IMR-90 (cell line): ENCODE results near the gene MEIOB. TPM values are rescaled to one million over a fixed set of nuclear protein-coding genes. Genes with fewer than 3 reads are reported as not detected.
A peak's percentile ranks its signal among the peaks of the same experiment; 100 is the strongest.

Source experiments
- ATAC-seq: fragments of 200-7000 bp; cut with Tn5 transposase; 2 replicates; pipeline ENCODE4 v1.9.1; 2020; ENCODE audit warnings: low read depth, mild to moderate bottlenecking, moderate library complexity
- BruUV-seq: library from RNA; stranded (reverse); fragments of 400-500 nt; replicated peaks from 2 replicates; lab custom pipeline; 2021; lab: Mats Ljungman, UMichigan
- CTCF ChIA-PET: fragments of 300-600 bp; formaldehyde crosslinking; extraction: SDS; loops from one replicate; lab custom pipeline; 2021; ENCODE audit warnings: antibody characterized with exemption; lab: Yijun Ruan, JAX
- POLR2A ChIA-PET: fragments of 300-600 bp; sonication (Branson Sonifier 250); formaldehyde crosslinking; loops from one replicate; lab custom pipeline; 2022; ENCODE audit warnings: antibody characterized with exemption; ENCODE audit not compliant: unreplicated experiment; lab: Charles Lee
- DNase-seq: peaks from one replicate; pipeline ENCODE4 v3.0.0; 2013
- H2AFZ ChIP-seq: replicated peaks from 2 replicates; pipeline ENCODE3; 2013; ENCODE audit warnings: low read length, mild to moderate bottlenecking; ENCODE audit not compliant: poor library complexity
- H2AK5ac ChIP-seq: 2 replicates; pipeline ENCODE4 v1.6.1; 2013; ENCODE audit warnings: low read depth, low read length, inconsistent platforms
- H2AK9ac ChIP-seq: replicated peaks from 2 replicates; pipeline ENCODE3; 2013; ENCODE audit warnings: mild to moderate bottlenecking, low read depth, low read length, moderate library complexity; ENCODE audit not compliant: poor library complexity
- H2BK120ac ChIP-seq: 2 replicates; pipeline ENCODE4 v1.6.1; 2013; ENCODE audit warnings: low read depth, low read length, inconsistent platforms
- H2BK15ac ChIP-seq: 3 replicates; pipeline ENCODE4 v1.6.1; 2013; ENCODE audit warnings: low read depth, low read length, inconsistent platforms
- H2BK20ac ChIP-seq: 2 replicates; pipeline ENCODE4 v1.6.1; 2013; ENCODE audit warnings: low read depth, mild to moderate bottlenecking, inconsistent platforms, low read length, moderate library complexity
- H2BK5ac ChIP-seq: 2 replicates; pipeline ENCODE4 v1.6.1; 2013; ENCODE audit warnings: mild to moderate bottlenecking, low read depth, low read length, inconsistent platforms; ENCODE audit not compliant: poor library complexity, severe bottlenecking
- H3K14ac ChIP-seq: replicated peaks from 2 replicates; pipeline ENCODE4 v1.6.1; 2013; ENCODE audit warnings: low read depth, low read length, inconsistent platforms
- H3K18ac ChIP-seq: 2 replicates; pipeline ENCODE4 v1.6.1; 2013; ENCODE audit warnings: low read depth, low read length, control low read depth
- H3K23ac ChIP-seq: 2 replicates; pipeline ENCODE4 v1.6.1; 2013; ENCODE audit warnings: low read depth, low read length, inconsistent platforms
- H3K27ac ChIP-seq: 2 replicates; pipeline ENCODE4 v1.5.1; 2013; ENCODE audit warnings: mild to moderate bottlenecking, control low read depth, low read length; ENCODE audit not compliant: insufficient read depth
- H3K27me3 ChIP-seq: 2 replicates; pipeline ENCODE4 v1.6.1; 2013; ENCODE audit warnings: low read length; ENCODE audit not compliant: control insufficient read depth, insufficient read depth
- H3K36me3 ChIP-seq: 2 replicates; pipeline ENCODE4 v1.6.1; 2013; ENCODE audit warnings: low read length, mixed read lengths; ENCODE audit not compliant: control insufficient read depth, insufficient read depth
- H3K4ac ChIP-seq: 2 replicates; pipeline ENCODE4 v1.6.1; 2013; ENCODE audit warnings: low read depth, low read length, inconsistent platforms
- H3K4me1 ChIP-seq: 2 replicates; pipeline ENCODE4 v1.6.1; 2013; ENCODE audit warnings: low read length, mixed read lengths; ENCODE audit not compliant: control insufficient read depth, insufficient read depth
- H3K4me2 ChIP-seq: 2 replicates; pipeline ENCODE4 v1.6.1; 2013; ENCODE audit warnings: low read depth, mild to moderate bottlenecking, control low read depth, low read length, moderate library complexity
- H3K4me3 ChIP-seq: 2 replicates; pipeline ENCODE4 v1.5.1; 2013; ENCODE audit warnings: low read depth, mild to moderate bottlenecking, control low read depth, low read length, moderate library complexity; ENCODE audit not compliant: insufficient read depth
- H3K56ac ChIP-seq: 2 replicates; pipeline ENCODE4 v1.6.1; 2013; ENCODE audit warnings: low read length, inconsistent platforms; ENCODE audit not compliant: insufficient read depth; ENCODE audit errors: extremely low read depth
- H3K79me1 ChIP-seq, 2 experiments: 2 replicates each; pipeline ENCODE4 v1.6.1; 2013; ENCODE audit warnings: low read length in 2 of 2, inconsistent platforms in 1 of 2, low read depth in 1 of 2
- H3K9ac ChIP-seq: 2 replicates; pipeline ENCODE4 v1.6.1; 2013; ENCODE audit warnings: low read depth, low read length, control low read depth
- H3K9me1 ChIP-seq: 2 replicates; pipeline ENCODE4 v1.6.1; 2013; ENCODE audit warnings: low read length, inconsistent platforms; ENCODE audit not compliant: insufficient read depth
- H3K9me3 ChIP-seq: 2 replicates; pipeline ENCODE4 v1.6.1; 2013; ENCODE audit warnings: low read length; ENCODE audit not compliant: control insufficient read depth, insufficient read depth
- H4K20me1 ChIP-seq: 2 replicates; pipeline ENCODE4 v1.6.1; 2013; ENCODE audit warnings: low read length, inconsistent platforms; ENCODE audit not compliant: insufficient read depth
- H4K5ac ChIP-seq: 2 replicates; pipeline ENCODE4 v1.6.1; 2013; ENCODE audit warnings: mild to moderate bottlenecking, low read depth, low read length, control low read depth
- H4K8ac ChIP-seq, 2 experiments: 2 replicates each; pipeline ENCODE4 v1.6.1; 2013; ENCODE audit warnings: low read depth in 2 of 2, low read length in 2 of 2, control low read depth in 1 of 2, inconsistent platforms in 1 of 2
- H4K91ac ChIP-seq: 2 replicates; pipeline ENCODE4 v1.6.1; 2013; ENCODE audit warnings: low read depth, low read length, inconsistent platforms; ENCODE audit not compliant: insufficient read depth
- BHLHE40 ChIP-seq: fragments of 150-350 bp; IDR thresholded peaks from 2 replicates; pipeline ENCODE4 v1.6.1; 2016; ENCODE audit warnings: mild to moderate bottlenecking, low read depth, low read length
- CEBPB ChIP-seq: IDR thresholded peaks from 2 replicates; pipeline ENCODE4 v1.6.1; 2012; ENCODE audit warnings: low read depth, low read length, improper control_type of control experiment
- CHD1 ChIP-seq: IDR thresholded peaks from 2 replicates; pipeline ENCODE4 v1.6.1; 2012; ENCODE audit warnings: low read depth, low read length, improper control_type of control experiment
- FOS ChIP-seq: fragments of 150-350 bp; IDR thresholded peaks from 2 replicates; pipeline ENCODE4 v1.6.1; 2016; ENCODE audit warnings: low read depth, low read length
- MAFK ChIP-seq: IDR thresholded peaks from 2 replicates; pipeline ENCODE4 v1.6.1; 2012; ENCODE audit warnings: low read depth, low read length, improper control_type of control experiment
- MAZ ChIP-seq: IDR thresholded peaks from 2 replicates; pipeline ENCODE4 v1.6.1; 2012; ENCODE audit warnings: low read depth, mild to moderate bottlenecking, low read length, improper control_type of control experiment, moderate library complexity, borderline replicate concordance
- MXI1 ChIP-seq: IDR thresholded peaks from 2 replicates; pipeline ENCODE4 v1.6.1; 2012; ENCODE audit warnings: low read depth, mild to moderate bottlenecking, low read length, moderate library complexity, borderline replicate concordance
- NFE2L2 ChIP-seq: fragments of 150-350 bp; IDR thresholded peaks from 2 replicates; pipeline ENCODE4 v1.6.1; 2016; ENCODE audit warnings: low read depth, mild to moderate bottlenecking, low read length
- POLR2A ChIP-seq: IDR thresholded peaks from 2 replicates; pipeline ENCODE4 v1.6.1; 2012; ENCODE audit warnings: mild to moderate bottlenecking, low read depth, low read length
- RAD21 ChIP-seq: IDR thresholded peaks from 2 replicates; pipeline ENCODE4 v1.6.1; 2012; ENCODE audit warnings: low read length, improper control_type of control experiment
- RFX5 ChIP-seq: IDR thresholded peaks from 2 replicates; pipeline ENCODE4 v1.8.0; 2012; ENCODE audit warnings: low read depth, mild to moderate bottlenecking, low read length, moderate library complexity
- USF2 ChIP-seq: fragments of 150-350 bp; IDR thresholded peaks from 2 replicates; pipeline ENCODE4 v1.6.1; 2017; ENCODE audit warnings: mild to moderate bottlenecking, antibody characterized with exemption, low read length, low read depth
- WGBS, 2 experiments: methylation state at CpG; one replicate each; pipeline versions ENCODE4 v1.1.5 to v1.1.7; 2013; ENCODE audit warnings: missing lambda C conversion rate in 2 of 2; ENCODE audit not compliant: insufficient read length in 1 of 2; ENCODE audit errors: extremely low coverage in 2 of 2; 5-methylcytosine and 5-hydroxymethylcytosine counted together
- dilution Hi-C: fragments of 300-500 bp; cut with HindIII; formaldehyde crosslinking; loops from one replicate; pipeline ENCODE4 v1.14.3; 2018; ENCODE audit warnings: low sequenced_read_pairs; ENCODE audit not compliant: unreplicated experiment
- in situ Hi-C: fragments of 300-500 bp; cut with MboI; formaldehyde crosslinking; loops from 3 replicates; pipeline ENCODE4 v1.14.3; 2019; ENCODE audit warnings: low sequenced_read_pairs, inconsistent platforms, mixed read lengths
- intact Hi-C: fragments of 100-400 bp; cut with micrococcal nuclease; formaldehyde crosslinking; loops from 2 replicates; pipeline ENCODE4 v1.10.0; 2022
- polyA plus RNA-seq, 3 experiments: library from polyadenylated mRNA; depleted of rRNA; stranded (reverse); fragments of >200 nt; gene quantifications; 2 replicates each; pipeline ENCODE4 v1.2.3, GENCODE V29; 2012; ENCODE audit warnings: low replicate concordance in 1 of 3
- total RNA-seq: library from RNA; depleted of rRNA; stranded (reverse); fragments of >200 nt; gene quantifications from 2 replicates; pipeline ENCODE4 v1.2.3, GENCODE V29; 2012
- TF ChIP-seq, protein P1 (sequence below): fragments of 150-350 bp; IDR thresholded peaks from 2 replicates; pipeline ENCODE4 v1.6.1; 2016; ENCODE audit warnings: low read depth, mild to moderate bottlenecking, low read length, moderate library complexity, borderline replicate concordance
- TF ChIP-seq, protein P2 (sequence below): conservative IDR thresholded peaks from 2 replicates; pipeline ENCODE4 v1.5.1; 2012; ENCODE audit warnings: mild to moderate bottlenecking, low read depth, low read length, improper control_type of control experiment

Gene MEIOB
- total and polyA plus RNA-seq, 2 of the 4 experiments (the other 2 are of a cell fraction), result 0.14 TPM; not detected in 1

DNA sequence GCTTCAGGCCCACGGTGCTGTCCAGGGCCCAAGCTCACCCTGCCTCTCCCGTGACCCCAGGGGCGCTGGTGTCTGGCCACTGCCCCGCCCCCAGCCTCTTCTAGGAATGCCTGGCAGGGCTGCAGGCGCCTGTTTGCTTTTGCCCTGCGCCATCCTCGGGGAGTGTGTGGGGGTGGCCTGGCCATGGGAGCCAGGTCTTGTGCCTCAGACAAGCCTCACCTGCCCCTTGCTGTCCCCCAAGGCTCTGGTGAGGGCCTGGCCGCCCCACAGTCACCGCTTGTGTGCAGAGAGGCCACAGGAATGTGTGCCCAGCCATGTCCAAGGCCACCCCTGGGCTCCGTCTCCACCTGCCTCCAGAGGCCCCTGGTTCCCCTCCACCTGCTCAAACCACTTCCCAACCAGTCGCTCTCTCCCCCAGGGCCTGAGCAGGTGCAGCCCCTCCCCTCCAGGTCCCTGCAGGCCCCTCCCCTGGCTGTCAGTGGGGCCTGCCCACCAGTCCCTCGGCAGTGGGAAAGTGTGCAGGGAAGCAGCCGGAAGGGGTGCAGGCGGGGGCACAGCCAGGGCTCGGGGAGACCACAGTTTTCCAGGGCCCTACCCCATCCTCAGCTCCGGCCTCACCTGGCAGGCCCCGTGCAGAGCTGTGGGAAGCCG is 77.6 kb downstream of the MEIOB start:
- H4K20me1 ChIP-seq, result no peaks in the 10 kb centered on the region
- WGBS, 2 experiments, result 93% methylated on average over 5 of the region's 18 CpGs; no CpG with 5 or more reads in 1 of the 2 experiments

More for the DNA sequence above, 77.6 kb downstream of the MEIOB start:
- H4K8ac ChIP-seq, result no peak overlapping the region
- H2BK5ac ChIP-seq, result no peak overlapping the region
- POLR2A ChIA-PET, result no interaction called here
- in situ Hi-C loops (no loop called here), dilution Hi-C loops (no loop called here), intact Hi-C loops (no loop called here)
- H3K9ac ChIP-seq, result no peak overlapping the region
- no peak overlapping the region for H3K23ac ChIP-seq
- H2AK9ac ChIP-seq, result peak overlapping the region; percentile 28
- no peaks in the 10 kb centered on the region for H3K4me1 ChIP-seq
- H4K91ac ChIP-seq, result no peak overlapping the region
- no peak overlapping the region for H2AK5ac ChIP-seq
- peaks cover 16% of the 10 kb centered on the region for H3K36me3 ChIP-seq
- no TSS peak for BruUV-seq
- H3K14ac ChIP-seq, result no peak overlapping the region
- CTCF ChIA-PET, result no interaction called here
- peaks cover 5% of the 10 kb centered on the region; the same call in 1 of the 2 replicates for H3K9me3 ChIP-seq
- no peak overlapping the region for H2BK20ac ChIP-seq
- H3K9me1 ChIP-seq, result 0 out of 2 replicates have a peak, but pooled peaks cover 2% of the 10 kb centered on the region
- TF ChIP-seq, protein P1, sequence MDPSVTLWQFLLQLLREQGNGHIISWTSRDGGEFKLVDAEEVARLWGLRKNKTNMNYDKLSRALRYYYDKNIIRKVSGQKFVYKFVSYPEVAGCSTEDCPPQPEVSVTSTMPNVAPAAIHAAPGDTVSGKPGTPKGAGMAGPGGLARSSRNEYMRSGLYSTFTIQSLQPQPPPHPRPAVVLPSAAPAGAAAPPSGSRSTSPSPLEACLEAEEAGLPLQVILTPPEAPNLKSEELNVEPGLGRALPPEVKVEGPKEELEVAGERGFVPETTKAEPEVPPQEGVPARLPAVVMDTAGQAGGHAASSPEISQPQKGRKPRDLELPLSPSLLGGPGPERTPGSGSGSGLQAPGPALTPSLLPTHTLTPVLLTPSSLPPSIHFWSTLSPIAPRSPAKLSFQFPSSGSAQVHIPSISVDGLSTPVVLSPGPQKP, result no peak
- TF ChIP-seq USF2 (no peak), POLR2A (no peak), FOS (no peak), CEBPB (no peak), RAD21 (no peak), RFX5 (no peak), BHLHE40 (no peak), MAZ (no peak), NFE2L2 (no peak), MXI1 (no peak), MAFK (no peak), CHD1 (no peak)
- TF ChIP-seq, protein P2, sequence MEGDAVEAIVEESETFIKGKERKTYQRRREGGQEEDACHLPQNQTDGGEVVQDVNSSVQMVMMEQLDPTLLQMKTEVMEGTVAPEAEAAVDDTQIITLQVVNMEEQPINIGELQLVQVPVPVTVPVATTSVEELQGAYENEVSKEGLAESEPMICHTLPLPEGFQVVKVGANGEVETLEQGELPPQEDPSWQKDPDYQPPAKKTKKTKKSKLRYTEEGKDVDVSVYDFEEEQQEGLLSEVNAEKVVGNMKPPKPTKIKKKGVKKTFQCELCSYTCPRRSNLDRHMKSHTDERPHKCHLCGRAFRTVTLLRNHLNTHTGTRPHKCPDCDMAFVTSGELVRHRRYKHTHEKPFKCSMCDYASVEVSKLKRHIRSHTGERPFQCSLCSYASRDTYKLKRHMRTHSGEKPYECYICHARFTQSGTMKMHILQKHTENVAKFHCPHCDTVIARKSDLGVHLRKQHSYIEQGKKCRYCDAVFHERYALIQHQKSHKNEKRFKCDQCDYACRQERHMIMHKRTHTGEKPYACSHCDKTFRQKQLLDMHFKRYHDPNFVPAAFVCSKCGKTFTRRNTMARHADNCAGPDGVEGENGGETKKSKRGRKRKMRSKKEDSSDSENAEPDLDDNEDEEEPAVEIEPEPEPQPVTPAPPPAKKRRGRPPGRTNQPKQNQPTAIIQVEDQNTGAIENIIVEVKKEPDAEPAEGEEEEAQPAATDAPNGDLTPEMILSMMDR, result no peak
- H2BK120ac ChIP-seq, result no peak overlapping the region
- no peaks in the 10 kb centered on the region for H3K27me3 ChIP-seq
- H2AFZ ChIP-seq, result no peak overlapping the region
- ATAC-seq (no peak; the same call in 1 of the 2 replicates), DNase-seq (no peak)
- H3K4me3 ChIP-seq, result no peak overlapping the region
- H3K4ac ChIP-seq, result no peak overlapping the region
- no peak overlapping the region for H3K27ac ChIP-seq
- H4K5ac ChIP-seq, result no peak overlapping the region
- H3K4me2 ChIP-seq, result no peak overlapping the region
- H3K56ac ChIP-seq, result no peak overlapping the region
- no peaks in the 10 kb centered on the region for H3K79me1 ChIP-seq
- no peak overlapping the region for H2BK15ac ChIP-seq
- no peak overlapping the region for H3K18ac ChIP-seq
